IPS-11a (cell line): ENCODE data around the gene TMEM208.
A peak's percentile ranks its signal among the peaks of the same experiment; 100 is the strongest.

Experiments used
- H3K4me3 ChIP-seq: one replicate; pipeline ENCODE4 v1.5.1; 2013; ENCODE audit warnings: low read depth, low read length, control low read depth

TMEM208 gene

DNA sequence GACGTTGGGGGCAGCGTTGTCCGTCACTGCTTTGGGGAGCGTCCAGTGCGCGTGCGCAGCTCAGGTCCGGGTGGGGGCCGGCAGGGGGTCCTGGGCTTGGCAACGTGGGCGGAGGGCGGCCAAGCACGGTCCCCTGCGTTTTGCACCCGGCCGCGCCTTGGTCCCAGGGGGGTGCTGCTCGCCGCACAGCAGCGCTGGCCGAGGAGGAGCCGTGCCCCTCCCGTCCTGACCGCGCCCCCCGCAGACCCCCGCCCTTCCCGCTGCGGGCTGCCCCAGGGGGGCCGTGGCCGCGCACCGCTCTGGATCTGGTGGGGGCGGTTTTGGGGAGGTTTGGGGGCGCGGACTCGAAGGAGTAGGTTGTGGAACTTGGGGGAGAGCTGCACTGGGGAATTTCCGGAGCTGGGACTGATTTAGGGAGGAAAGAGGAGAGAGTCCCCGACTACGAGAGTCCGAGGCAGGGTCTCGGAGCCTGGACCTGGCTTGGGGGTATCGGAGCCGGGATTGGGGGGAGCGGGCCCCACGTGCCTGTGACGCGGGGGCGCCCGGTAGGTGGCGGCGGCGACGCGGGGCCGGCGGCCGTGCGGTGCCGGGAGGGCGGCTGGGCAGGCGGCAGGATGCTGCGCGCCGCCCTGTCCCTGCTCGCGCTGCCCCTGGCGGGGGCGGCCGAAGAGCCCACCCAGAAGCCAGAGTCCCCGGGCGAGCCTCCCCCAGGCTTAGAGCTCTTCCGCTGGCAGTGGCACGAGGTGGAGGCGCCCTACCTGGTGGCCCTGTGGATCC lies 21.7 kb downstream of the TMEM208 start, which contains the start of gene SLC9A5:
Gene SLC9A5, plus strand, starts transcription at position 579 of the 777 bp plus-strand sequence. Its CDS starts 36 bp downstream, at position 615.
- peak within 1 kb of the TSS; percentile 47 for H3K4me3 ChIP-seq

DNA sequence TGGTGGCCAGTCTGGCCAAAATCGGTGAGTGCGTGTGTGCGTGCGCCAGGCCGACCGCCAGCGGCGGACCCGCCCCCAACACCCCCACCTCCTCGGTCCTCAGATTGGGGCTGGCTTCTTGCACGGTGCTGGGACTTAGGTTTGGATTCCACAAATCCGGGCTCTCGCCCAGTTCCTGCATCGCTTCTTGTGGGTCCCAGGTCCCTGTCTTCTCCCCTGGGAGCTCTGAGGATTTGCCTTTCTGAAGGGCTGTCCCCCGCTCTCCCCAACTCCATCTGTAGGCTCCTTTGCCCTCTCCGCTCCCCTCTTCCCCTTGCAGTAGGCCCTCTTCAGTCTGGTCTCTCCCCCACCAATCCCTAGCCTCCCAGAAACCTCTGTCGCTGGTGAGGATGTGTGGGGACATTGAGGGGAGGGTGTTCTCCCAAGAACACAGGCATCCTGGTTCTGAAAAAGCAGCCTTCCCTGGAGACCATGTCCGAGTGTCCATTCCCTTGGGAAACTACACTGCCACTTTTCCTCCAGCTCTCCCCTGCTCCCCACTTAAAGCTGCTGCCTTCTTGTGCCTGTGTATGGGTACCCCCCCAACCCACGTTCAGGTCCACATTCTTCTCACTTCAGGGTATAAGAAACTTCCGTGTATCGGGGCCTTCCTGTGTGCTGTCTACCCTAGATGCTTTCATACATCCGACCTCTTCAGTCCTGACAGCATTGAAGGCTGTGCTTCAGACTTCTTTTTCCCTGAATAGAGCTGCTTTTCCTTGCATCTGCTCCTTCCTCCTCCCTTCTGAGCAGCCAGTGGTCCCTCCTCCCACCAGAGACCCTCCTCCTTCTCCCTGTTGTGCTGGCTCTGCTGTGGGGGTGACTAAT lies 22.5 kb downstream of the TMEM208 start:
- H3K4me3 ChIP-seq: peak overlapping the region; percentile 47

DNA sequence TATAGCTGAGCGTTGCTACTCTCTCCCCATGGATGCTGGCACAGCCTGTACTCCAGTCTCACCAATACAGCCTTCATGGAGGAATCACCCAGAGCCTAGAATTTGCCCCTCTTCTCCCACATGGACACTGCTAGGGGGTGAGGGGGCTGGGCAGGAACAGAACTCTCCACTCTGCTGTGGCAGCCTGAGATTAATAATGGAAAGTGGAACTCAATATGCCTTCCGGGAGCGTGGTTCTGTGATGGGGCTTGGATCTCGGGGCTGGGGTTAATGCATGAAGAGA lies 23.1 kb downstream of the TMEM208 start:
- H3K4me3 ChIP-seq: no peak overlapping the region

DNA sequence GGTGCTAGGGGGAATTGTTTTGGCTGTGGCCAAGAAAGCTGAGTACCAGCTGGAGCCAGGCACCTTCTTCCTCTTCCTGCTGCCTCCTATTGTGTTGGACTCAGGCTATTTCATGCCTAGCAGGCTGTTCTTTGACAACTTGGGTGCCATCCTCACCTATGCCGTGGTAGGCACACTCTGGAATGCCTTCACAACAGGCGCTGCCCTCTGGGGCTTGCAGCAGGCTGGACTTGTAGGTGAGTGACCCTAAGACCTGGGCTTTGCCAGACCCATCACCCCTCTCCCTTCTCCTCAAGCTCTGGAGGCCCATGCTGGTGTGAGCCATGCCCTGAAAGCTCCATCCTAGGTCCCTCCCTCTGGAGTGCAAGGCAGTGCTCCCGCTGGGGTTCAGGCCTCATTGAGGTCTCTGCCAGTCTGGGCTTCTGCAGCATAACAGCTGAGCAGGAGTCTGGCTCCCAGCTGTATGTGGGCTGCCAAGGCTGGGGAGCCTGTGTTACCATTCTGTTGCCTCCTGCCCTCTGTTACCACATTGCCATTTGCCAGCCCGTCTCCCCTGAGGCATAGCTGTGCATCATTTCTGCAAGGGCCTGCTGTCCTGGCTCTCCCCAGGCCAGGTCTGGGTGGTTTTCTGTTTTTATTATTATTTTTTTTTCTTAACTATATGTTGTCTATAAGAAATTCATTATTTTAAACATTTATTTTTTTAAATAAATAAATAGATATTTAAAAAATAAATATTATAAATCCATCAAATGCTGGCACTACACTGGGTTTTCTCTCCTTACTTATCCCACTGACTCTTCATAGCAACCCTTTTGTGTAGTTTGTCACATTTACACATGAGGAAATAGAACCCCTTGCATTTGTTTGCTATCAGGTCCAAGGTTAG lies 25.9 kb downstream of the TMEM208 start:
- no peak overlapping the region for H3K4me3 ChIP-seq

DNA sequence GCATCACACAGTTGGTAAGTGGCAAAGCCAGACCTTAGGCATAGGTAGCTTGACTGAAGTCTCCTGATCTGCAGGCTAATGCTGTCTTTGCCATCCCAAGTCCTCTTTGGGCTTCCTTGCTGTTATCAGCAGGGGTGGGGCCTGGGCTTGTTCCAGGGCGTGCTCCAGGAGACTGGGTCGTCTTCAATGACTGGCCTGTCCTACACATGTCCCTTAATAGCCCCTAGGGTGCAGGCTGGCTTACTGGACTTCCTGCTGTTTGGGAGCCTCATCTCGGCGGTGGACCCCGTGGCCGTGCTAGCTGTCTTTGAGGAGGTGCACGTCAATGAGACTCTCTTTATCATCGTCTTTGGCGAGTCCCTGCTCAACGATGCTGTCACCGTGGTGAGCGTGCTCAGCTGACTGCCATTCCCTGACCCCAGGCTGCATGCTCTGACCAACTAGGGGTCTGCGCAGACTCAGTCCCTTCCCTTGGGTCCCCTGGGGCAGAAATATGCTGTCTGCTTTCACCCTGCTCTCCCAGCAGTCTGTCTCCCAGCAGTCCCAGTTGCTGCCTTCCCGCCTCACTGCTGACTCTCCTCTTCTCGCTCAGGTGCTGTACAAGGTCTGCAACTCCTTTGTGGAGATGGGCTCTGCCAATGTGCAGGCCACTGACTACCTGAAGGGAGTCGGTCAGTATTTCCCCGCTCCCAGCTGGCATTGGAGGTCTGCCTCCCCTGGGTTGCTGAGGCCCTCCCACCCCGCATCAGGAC lies 28.0 kb downstream of the TMEM208 start:
- H3K4me3 ChIP-seq: no peak overlapping the region

DNA sequence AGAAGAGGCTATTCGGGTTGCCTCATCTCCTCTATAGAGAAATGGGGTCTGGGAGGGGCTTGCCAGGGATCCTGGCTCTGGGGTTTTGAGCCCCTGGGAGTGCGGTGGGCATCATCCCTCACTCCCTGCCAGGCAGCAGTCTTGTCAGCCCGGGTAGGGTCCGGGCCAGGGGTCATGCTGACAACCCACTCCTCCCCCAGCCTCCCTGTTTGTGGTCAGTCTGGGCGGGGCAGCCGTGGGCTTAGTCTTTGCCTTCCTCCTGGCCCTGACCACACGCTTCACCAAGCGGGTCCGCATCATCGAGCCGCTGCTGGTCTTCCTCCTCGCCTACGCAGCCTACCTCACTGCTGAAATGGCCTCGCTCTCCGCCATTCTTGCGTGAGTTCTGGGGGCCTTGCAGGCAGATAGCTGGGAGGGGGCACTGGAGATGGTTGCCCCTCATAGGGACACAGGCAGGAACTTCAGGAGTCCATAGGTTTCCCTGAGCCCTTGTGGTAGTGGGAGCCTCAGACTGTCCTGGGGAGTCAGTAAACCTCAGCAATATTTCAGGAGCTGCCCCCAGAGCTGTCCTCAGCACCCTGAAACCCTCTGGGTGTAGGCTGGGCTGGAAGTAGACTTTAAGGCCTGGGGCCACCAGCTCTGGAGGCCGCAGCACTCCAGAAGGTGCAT lies 28.8 kb downstream of the TMEM208 start:
- no peak overlapping the region for H3K4me3 ChIP-seq

DNA sequence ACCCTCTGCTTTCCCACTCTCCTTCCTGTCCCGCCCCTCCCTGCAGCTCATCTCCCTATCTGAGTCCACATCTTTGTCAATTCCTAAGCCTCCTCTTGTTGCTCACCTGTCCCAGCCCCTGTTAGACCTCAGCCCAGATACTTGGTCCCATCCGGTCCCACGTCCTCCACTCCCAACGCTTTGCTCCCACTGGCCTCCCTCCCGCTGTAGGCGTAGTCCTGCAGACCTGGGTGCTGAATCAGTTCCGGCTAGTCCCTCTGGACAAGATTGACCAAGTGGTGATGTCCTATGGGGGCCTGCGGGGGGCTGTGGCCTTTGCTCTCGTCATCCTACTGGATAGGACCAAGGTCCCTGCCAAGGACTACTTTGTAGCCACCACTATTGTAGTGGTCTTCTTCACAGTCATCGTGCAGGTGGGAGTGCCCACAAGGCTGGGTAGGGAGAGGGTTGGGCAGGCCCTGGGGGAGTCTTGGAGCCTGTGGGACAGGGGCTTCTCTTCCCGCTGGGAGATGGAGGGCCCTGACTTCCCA lies 29.8 kb downstream of the TMEM208 start:
- no peak overlapping the region for H3K4me3 ChIP-seq

DNA sequence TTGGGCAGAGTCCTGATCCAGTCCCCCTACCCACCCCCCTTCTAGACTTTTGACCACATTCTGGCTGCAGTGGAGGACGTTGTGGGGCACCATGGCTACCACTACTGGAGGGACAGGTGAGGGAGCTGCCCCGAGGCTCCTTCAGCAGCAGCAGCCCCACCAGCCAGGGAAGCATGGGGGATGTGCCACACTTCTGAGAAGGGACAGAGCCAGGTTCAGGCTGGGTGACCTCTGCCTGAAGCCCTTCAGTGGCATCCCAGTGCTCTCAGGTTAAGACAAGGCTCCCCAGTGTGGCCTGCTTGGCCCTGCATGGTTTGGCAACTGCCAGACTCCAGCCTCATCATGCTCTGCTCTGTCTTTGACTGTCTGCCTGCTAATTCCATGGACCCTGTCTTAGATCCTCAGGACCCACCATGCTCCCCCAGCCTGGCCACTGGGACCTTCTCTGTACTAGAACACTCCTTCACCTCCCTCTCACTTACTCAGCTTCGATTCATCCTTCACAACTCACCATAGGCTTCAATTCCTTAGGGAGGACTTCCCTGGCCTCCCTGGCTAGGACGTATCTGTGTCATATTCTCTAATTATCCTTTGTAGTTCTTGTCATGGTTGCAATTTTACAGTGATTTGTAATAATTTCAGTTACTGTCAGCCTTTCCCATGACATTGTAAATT lies 30.7 kb downstream of the TMEM208 start:
- no peak overlapping the region for H3K4me3 ChIP-seq

DNA sequence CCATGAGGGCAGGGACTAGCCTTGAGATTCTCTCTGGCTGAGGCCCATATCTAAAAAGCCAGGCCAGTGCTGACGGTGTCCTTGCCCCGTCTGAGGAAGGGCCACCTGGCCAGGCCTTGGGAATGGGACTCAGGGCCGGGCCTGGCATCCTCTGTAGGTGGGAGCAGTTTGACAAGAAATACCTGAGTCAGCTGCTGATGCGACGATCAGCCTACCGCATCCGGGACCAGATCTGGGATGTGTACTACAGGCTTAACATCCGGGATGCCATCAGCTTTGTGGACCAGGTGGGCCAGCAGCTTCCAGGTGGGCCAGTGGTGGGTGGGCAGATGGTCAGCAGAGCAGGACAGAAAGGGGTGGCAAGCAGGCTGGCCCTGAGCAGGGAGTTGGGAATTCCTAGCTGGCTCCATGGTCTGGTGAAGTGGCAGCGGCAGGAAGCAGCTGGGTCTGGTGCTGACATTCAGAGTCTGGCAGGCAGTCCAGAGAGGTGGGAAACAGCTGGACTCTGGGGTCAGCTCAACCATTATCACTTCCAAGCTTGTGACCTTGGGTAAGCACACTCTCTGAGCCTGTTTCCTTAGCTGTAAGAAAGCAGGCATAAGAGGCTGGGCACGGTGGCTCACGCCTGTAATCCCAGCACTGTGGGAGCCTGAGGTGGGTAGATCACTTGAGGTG lies 31.4 kb downstream of the TMEM208 start:
- H3K4me3 ChIP-seq: no peak overlapping the region

DNA sequence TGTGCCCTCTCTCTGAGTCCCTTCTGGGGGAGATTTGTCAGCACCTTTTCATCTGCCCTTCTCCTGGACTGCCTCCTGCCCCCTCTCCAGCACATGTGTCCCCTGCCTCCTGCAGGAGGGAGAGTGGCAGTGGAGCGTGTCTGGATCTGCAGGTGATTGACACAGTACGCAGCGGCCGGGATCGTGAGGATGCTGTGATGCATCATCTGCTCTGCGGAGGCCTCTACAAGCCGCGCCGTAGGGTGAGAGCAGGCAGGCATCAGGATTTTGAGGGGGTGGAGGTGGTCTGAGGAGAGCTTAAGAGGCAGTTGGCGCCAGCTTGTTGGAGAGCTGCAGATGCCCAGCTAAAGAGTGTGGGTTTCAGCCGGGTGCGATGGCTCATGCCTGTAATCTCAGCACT lies 32.8 kb downstream of the TMEM208 start:
- no peak overlapping the region for H3K4me3 ChIP-seq

DNA sequence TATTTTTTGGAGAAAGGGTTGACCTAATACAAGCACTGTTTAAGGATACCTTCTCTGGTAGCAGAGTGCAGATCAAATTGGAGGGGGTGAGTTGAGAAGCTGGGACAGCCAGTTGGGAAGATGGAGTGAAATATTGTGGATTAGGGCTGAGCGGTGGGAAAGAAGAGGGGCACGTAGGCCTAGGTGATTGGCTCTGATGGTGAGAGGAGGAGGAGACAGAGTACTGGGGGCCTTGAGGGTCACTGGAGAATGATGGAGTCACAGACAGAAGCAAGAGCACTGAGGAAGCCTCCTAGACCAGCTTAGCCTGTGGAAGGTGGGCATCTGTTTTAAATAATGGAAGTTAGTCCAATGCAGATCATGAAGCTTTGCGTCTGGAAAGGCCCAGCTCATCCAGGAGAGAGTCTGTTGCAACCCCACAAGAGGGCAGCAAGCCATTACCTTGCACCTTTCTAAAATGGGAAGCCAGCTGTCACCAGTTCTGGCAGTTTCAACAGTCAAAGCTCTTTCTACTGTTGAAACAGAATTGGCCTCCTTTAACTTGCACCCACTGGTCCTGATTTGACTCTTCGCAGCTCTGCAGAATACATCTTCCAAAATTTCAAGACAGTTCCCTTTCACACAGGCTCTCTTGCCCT lies 33.6 kb downstream of the TMEM208 start:
- H3K4me3 ChIP-seq: no peak overlapping the region

DNA sequence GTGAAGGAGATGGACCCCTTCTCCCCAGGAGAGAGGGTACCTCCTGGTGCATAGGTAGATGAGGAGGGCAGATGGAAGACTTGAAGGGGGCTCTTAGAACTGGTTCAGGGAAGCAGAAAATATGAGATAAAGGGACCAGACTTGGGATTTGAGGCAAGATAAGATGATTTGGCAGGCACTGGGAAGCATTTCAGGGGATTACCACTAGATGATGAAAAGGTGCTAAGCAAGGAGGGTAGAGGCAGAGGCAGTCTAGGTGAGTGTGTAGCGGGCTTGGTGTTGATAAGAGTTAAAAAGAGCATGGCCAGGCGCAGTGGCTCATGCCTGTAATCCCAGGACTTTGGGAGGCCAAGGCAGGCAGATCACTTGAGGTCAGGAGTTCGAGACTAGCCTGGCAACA lies 36.3 kb downstream of the TMEM208 start:
- no peak overlapping the region for H3K4me3 ChIP-seq

DNA sequence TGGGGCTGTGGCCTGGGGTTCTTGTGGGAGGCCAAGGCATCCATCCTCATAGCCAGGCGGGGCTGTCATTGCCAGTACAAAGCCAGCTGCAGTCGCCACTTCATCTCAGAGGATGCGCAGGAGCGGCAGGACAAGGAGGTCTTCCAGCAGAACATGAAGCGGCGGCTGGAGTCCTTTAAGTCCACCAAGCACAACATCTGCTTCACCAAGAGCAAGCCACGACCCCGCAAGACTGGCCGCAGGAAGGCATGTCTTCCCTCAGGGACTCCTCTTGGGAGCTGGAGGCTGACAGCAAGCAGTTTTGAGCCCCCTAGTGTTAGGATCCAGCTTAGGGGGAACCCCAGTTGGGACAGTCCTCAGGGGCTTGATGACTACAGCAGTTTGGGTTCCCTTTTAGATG lies 37.3 kb downstream of the TMEM208 start:
- no peak overlapping the region for H3K4me3 ChIP-seq

DNA sequence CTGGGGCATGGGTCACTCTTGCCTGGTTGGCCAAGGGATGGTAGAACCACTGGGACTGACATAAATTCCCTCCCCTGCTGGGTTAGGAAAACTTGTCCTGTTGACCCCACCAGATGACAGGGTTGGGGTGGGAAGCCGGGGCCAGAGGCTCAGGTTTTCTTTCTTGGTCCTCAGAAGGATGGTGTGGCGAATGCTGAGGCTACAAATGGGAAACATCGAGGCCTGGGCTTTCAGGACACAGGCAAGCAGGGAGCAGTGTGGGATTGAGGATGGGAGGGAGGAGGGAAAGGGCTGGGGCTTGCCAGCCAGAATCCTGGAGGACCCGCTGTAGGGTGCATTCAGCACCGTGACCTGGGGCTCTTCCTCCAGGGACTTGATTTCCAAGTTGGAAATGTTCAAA lies 37.9 kb downstream of the TMEM208 start:
- no peak overlapping the region for H3K4me3 ChIP-seq

DNA sequence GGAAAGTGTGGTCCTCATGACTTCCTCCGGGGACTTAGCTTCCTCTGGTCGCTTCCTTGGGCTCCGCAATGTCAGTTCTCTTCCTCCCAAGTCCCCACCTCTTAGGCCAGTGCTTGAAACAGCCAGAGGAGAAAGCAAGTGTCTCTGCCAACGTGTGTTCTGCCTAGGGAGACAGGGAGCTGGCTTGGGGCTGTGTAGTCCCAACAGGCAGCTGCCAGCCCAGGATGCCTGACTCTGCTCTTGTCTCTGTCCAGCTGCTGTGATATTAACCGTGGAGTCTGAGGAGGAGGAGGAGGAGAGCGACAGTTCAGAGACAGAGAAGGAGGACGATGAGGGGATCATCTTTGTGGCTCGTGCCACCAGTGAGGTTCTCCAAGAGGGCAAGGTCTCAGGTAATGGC lies 38.9 kb downstream of the TMEM208 start:
- no peak overlapping the region for H3K4me3 ChIP-seq

DNA sequence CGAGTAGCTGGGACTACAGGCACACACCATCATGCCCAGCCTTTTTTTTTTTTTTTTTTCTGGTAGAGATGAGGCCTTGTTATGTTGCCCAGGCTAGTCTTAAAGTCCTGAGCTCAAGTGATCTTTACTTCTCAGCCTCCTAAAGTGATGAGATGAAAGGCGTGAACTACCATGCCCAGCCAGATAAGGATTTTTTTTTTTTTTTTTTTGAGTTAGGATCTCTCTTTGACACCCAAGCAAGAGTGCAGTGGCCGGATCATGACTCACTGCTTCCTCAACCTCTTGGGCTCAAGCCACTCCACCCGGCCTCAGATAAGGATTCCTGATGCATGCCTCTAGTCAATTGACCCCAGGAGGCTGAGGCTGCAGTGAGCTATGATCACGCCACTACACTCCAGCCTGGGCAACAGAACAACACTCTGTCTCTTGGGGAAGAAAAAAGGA lies 41.2 kb downstream of the TMEM208 start:
- no peak overlapping the region for H3K4me3 ChIP-seq

DNA sequence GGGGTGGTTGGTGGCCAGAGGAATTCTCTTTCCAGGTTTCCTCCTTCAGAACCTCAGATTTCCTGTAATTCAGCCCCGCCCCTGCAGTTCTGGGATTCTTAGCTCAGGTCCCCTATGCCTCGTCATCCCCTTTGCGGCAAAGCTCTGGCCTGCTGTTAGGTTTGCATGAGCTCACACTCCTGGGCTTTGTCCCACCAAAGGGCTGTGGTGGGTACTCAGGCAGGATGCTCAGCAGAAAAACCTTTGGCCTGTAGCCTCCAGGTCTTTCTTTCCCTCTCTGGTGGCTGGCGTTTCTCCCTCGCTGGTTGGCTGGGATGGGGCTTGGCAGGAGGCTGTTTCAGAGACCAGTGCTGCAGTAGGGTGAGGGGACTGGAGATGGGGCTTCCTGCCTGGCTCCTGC lies 42.8 kb downstream of the TMEM208 start:
- H3K4me3 ChIP-seq: no peak overlapping the region

DNA sequence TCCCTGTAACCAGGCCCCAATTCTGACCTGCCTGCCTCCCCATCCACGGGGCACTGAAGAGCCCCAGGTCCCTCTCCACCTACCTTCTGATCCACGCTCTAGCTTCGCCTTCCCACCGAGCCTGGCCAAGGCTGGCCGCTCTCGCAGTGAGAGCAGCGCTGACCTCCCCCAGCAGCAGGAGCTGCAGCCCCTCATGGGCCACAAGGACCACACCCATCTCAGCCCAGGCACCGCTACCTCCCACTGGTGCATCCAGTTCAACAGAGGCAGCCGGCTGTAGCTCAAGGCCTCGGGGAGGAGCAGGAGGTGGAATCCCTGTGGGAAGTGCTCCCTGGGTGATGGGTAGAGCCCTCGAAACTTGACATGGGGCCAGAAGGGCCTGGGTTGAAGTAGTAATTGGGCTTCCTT lies 44.0 kb downstream of the TMEM208 start:
- H3K4me3 ChIP-seq: no peak overlapping the region
